Liver (tissue), 9 donors: ENCODE data around the gene EEIG2. TPM values are rescaled to one million over a fixed set of nuclear protein-coding genes. Genes with fewer than 3 reads are reported as not detected.

Source experiments
- DNase-seq: peaks from one replicate; pipeline ENCODE4 v3.0.0-alpha.2; 2017; ENCODE audit warnings: low spot score
- H3K27ac ChIP-seq, 2 donors: one replicate each; pipeline ENCODE4 v1.7.0; 2013; ENCODE audit warnings: inconsistent platforms in 2 of 2, low read length in 2 of 2, control low read depth in 1 of 2, low read depth in 1 of 2, mild to moderate bottlenecking in 1 of 2
- H3K27me3 ChIP-seq, 4 donors: one replicate each; pipeline versions ENCODE4 v1.6.1 to v1.7.0; 2013; ENCODE audit warnings: low read length in 3 of 4, inconsistent platforms in 1 of 4, mild to moderate bottlenecking in 1 of 4, moderate library complexity in 1 of 4; ENCODE audit not compliant: control insufficient read depth in 4 of 4, insufficient read depth in 4 of 4
- H3K36me3 ChIP-seq, 4 donors: one replicate each; pipeline versions ENCODE4 v1.6.1 to v1.7.0; 2013; ENCODE audit warnings: low read length in 3 of 4, mild to moderate bottlenecking in 3 of 4, low read depth in 1 of 4, moderate library complexity in 1 of 4; ENCODE audit not compliant: control insufficient read depth in 4 of 4, insufficient read depth in 3 of 4
- H3K4me1 ChIP-seq, 4 donors: one replicate each; pipeline versions ENCODE4 v1.6.1 to v1.7.0; 2013; ENCODE audit warnings: low read length in 3 of 4, mild to moderate bottlenecking in 3 of 4, moderate library complexity in 1 of 4; ENCODE audit not compliant: control insufficient read depth in 4 of 4, insufficient read depth in 4 of 4
- H3K4me3 ChIP-seq, 3 donors: one replicate each; pipeline versions ENCODE4 v1.6.1 to v1.7.0; 2013; ENCODE audit warnings: low read length in 3 of 3, control low read depth in 1 of 3, low read depth in 1 of 3, mild to moderate bottlenecking in 1 of 3
- H3K9ac ChIP-seq, 2 donors: one replicate each; pipeline ENCODE4 v1.7.0; 2013; ENCODE audit warnings: low read length in 2 of 2, mild to moderate bottlenecking in 2 of 2, moderate library complexity in 2 of 2, control low read depth in 1 of 2, low read depth in 1 of 2
- H3K9me3 ChIP-seq, 4 donors: one replicate each; pipeline versions ENCODE4 v1.6.1 to v1.7.0; 2013; ENCODE audit warnings: low read length in 3 of 4; ENCODE audit not compliant: control insufficient read depth in 4 of 4
- ATF3 ChIP-seq: IDR thresholded peaks from 2 replicates; pipeline ENCODE4 v1.6.1; 2016; ENCODE audit warnings: antibody characterized with exemption
- CTCF ChIP-seq: fragments of 150-350 bp; IDR thresholded peaks from 2 replicates; pipeline ENCODE4 v1.5.1; 2017; ENCODE audit warnings: improper control_type of control experiment, low read depth, low read length; ENCODE audit not compliant: missing input control
- EGR1 ChIP-seq, 2 donors: IDR thresholded peaks; 2 replicates each; pipeline ENCODE4 v1.6.1; 2016 to 2018; ENCODE audit warnings: antibody characterized with exemption in 2 of 2, low read depth in 2 of 2
- FOXA1 ChIP-seq: IDR thresholded peaks from 2 replicates; pipeline ENCODE4 v1.6.1; 2016; ENCODE audit warnings: antibody characterized with exemption
- FOXA2 ChIP-seq: IDR thresholded peaks from 2 replicates; pipeline ENCODE4 v1.6.1; 2016; ENCODE audit warnings: antibody characterized with exemption
- GABPA ChIP-seq, 2 donors: IDR thresholded peaks in 1 of 2; conservative IDR thresholded peaks in 1 of 2; 2 replicates each; pipeline ENCODE4 v1.6.1; 2016; ENCODE audit warnings: antibody characterized with exemption in 2 of 2, mild to moderate bottlenecking in 1 of 2, moderate library complexity in 1 of 2
- HNF4A ChIP-seq, 2 donors: conservative IDR thresholded peaks; 2 replicates each; pipeline ENCODE4 v1.6.1; 2016; ENCODE audit warnings: antibody characterized with exemption in 2 of 2, mild to moderate bottlenecking in 2 of 2
- HNF4G ChIP-seq: IDR thresholded peaks from 2 replicates; pipeline ENCODE4 v1.6.1; 2016; ENCODE audit warnings: antibody characterized with exemption
- JUND ChIP-seq, 2 donors: IDR thresholded peaks; 2 replicates each; pipeline ENCODE4 v1.6.1; 2016; ENCODE audit warnings: antibody characterized with exemption in 2 of 2
- MAX ChIP-seq: IDR thresholded peaks from 2 replicates; pipeline ENCODE4 v1.6.1; 2016; ENCODE audit warnings: antibody characterized with exemption
- NR2F2 ChIP-seq: IDR thresholded peaks from 2 replicates; pipeline ENCODE4 v1.6.1; 2016; ENCODE audit warnings: antibody characterized with exemption
- RAD21 ChIP-seq, 2 donors: IDR thresholded peaks; 2 replicates each; pipeline ENCODE4 v1.6.1; 2016; ENCODE audit warnings: antibody characterized with exemption in 2 of 2, mild to moderate bottlenecking in 2 of 2
- REST ChIP-seq: IDR thresholded peaks from 2 replicates; pipeline ENCODE4 v1.6.1; 2016; ENCODE audit warnings: antibody characterized with exemption, mild to moderate bottlenecking
- RXRA ChIP-seq, 2 donors: IDR thresholded peaks; 2 replicates each; pipeline ENCODE4 v1.6.1; 2017 to 2018; ENCODE audit warnings: antibody characterized with exemption in 2 of 2, mild to moderate bottlenecking in 1 of 2
- SP1 ChIP-seq: IDR thresholded peaks from 2 replicates; pipeline ENCODE4 v1.6.1; 2018; ENCODE audit warnings: antibody characterized with exemption, mild to moderate bottlenecking
- TAF1 ChIP-seq: conservative IDR thresholded peaks from 2 replicates; pipeline ENCODE4 v1.6.1; 2016; ENCODE audit warnings: antibody characterized with exemption, mild to moderate bottlenecking
- YY1 ChIP-seq: IDR thresholded peaks from 2 replicates; pipeline ENCODE4 v1.6.1; 2016; ENCODE audit warnings: antibody characterized with exemption, mild to moderate bottlenecking
- ZBTB33 ChIP-seq: IDR thresholded peaks from 2 replicates; pipeline ENCODE4 v1.6.1; 2016; ENCODE audit warnings: antibody characterized with exemption
- WGBS: extraction: QIAGEN DNeasy Blood & Tissue Kit; methylation state at CpG from one replicate; pipeline ENCODE4 v1.1.7; 2013; 5-methylcytosine and 5-hydroxymethylcytosine counted together
- polyA plus RNA-seq, 2 donors: library from polyadenylated mRNA; stranded (reverse) in 1 of 2; unstranded in 1 of 2; fragments of 200-250 nt in 1 of 2; fragments of >200 nt in 1 of 2; fragmentation: Nextera tagmentation in 1 of 2; extraction: Ambion mirVana in 1 of 2; gene quantifications; one replicate each; pipeline versions ENCODE4 v1.2.1 to v1.2.3, GENCODE V29; 2013 to 2015
- total RNA-seq, 2 donors: library from RNA; depleted of rRNA; stranded (reverse); fragments of >200 nt; gene quantifications; one replicate each; pipeline ENCODE4 v1.2.3, GENCODE V29; 2014
- donor health status: healthy.
- donor health status: healthy.
- donor health status: healthy.
- donor health status: healthy.
- donor health status: healthy.

The EEIG2 gene
- total and polyA plus RNA-seq, 4 donors: 0.50 to 10.6 (median 1.7) TPM

- TF ChIP-seq ATF3: no peak
Measured at GRCh38 chr1:108592030-108592759, 32.3 kb downstream of the EEIG2 start (continued).

GRCh38 chr1:108593448-108593847 lies 33.5 kb downstream of the EEIG2 start:
- H3K27ac ChIP-seq: no peak overlapping the region
- TF ChIP-seq MAX: no peak
- no peak for TF ChIP-seq ZBTB33
- no peak for TF ChIP-seq HNF4A (conservative IDR thresholded peaks at IDR 0.05)
- TF ChIP-seq RAD21 (IDR thresholded peaks at IDR 0.05): no peak
- no peak for TF ChIP-seq HNF4G
- no peak for TF ChIP-seq SP1
- TF ChIP-seq RXRA (IDR thresholded peaks at IDR 0.05): no peak
- no peak for TF ChIP-seq TAF1
- TF ChIP-seq EGR1 (IDR thresholded peaks at IDR 0.05; ENCODE audit: low read depth in 2 of 2): no peak
- TF ChIP-seq YY1: no peak
- no peak for TF ChIP-seq FOXA1
- no peak for TF ChIP-seq REST
- TF ChIP-seq ATF3: no peak
- no peak for TF ChIP-seq GABPA (IDR thresholded peaks at IDR 0.05 in 1 of 2, conservative IDR thresholded peaks at IDR 0.05 in 1 of 2)
- TF ChIP-seq FOXA2: no peak
- no peak for TF ChIP-seq NR2F2
- TF ChIP-seq CTCF: no peak
- no peak for TF ChIP-seq JUND (IDR thresholded peaks at IDR 0.05)
- no peak overlapping the region for H3K9ac ChIP-seq
- no peak overlapping the region for H3K4me3 ChIP-seq
- no peaks in the 10 kb centered on the region for H3K27me3 ChIP-seq
- H3K36me3 ChIP-seq: no peaks in the 10 kb centered on the region
- H3K4me1 ChIP-seq: no peaks in the 10 kb centered on the region
- WGBS: 83% methylated on average over 2 of the region's 2 CpGs
- no peak for DNase-seq
- no peaks in the 10 kb centered on the region for H3K9me3 ChIP-seq
